NCI-H2196 treated with DMSO at 0.1 percent for 48 hours (cell line): ENCODE results near the gene CCR4.
"Not testable (repeated sequence)": the region's sequence is repeated elsewhere in the genome, so short reads cannot be mapped to it uniquely, and the experiment has no call there.

ENCODE experiments used
- DNase-seq: peaks from one replicate; lab custom pipeline; 2025; ENCODE audit not compliant: unreplicated experiment; lab: John Stamatoyannopoulos, UW

CCR4 gene

DNA sequence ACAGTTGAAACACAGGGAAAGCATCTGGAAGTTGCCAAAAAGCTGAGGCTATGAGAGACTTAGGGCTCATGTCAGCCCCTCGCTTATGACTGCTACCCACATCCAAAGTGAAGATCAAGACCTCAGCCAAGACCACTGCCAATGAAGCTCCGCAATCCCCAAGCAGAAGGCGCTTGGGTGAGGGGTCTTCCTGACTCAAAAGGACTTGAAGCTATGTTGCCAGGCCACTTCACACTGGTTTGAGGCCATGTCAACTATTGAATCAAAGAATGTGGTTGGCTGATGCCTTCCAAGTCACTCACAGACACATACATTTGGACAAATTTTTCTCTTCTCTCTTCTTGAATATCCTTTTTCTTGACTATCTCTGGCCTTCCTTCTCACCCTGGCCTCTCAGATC lies 928 bp upstream of the CCR4 start:
- DNase-seq, result no peak

DNA sequence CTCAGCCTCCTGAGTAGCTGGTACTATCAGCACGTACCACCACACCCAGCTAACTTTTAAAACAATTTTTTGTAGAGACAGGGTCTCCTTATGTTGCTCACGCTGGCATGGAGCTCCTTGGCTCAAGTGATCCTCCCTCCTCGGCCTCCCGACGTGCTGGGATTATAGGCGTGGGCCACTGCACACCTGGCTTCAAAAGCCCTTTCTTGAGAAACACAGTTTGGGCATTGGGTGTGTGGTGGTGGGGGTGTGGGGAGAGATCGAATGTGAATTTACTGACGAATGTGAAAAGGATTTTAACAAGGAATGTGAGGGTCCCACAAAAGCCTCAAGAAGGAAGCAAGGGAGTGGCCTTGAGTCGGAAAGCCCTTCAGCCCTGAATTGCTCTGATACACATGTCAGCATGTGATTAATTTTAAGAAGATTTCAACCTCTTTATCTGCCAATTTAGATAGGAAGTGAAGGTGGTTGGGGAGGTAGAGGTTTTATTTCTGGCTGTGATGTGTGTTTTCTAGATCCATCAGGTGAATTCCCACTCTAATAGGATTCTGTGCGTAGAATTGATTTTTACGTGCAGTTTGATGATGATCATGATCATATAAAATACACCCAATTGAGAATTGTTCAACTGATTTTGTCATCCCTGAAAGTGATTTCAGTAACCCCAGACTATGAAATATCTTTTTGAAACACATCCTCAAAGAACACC lies 1.1 kb downstream of the CCR4 start:
- no peak for DNase-seq

DNA sequence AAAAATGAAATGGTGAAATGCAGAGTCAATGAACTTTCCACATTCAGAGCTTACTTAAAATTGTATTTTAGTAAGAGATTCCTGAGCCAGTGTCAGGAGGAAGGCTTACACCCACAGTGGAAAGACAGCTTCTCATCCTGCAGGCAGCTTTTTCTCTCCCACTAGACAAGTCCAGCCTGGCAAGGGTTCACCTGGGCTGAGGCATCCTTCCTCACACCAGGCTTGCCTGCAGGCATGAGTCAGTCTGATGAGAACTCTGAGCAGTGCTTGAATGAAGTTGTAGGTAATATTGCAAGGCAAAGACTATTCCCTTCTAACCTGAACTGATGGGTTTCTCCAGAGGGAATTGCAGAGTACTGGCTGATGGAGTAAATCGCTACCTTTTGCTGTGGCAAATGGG lies 3.1 kb downstream of the CCR4 start:
- DNase-seq, result no peak

DNA sequence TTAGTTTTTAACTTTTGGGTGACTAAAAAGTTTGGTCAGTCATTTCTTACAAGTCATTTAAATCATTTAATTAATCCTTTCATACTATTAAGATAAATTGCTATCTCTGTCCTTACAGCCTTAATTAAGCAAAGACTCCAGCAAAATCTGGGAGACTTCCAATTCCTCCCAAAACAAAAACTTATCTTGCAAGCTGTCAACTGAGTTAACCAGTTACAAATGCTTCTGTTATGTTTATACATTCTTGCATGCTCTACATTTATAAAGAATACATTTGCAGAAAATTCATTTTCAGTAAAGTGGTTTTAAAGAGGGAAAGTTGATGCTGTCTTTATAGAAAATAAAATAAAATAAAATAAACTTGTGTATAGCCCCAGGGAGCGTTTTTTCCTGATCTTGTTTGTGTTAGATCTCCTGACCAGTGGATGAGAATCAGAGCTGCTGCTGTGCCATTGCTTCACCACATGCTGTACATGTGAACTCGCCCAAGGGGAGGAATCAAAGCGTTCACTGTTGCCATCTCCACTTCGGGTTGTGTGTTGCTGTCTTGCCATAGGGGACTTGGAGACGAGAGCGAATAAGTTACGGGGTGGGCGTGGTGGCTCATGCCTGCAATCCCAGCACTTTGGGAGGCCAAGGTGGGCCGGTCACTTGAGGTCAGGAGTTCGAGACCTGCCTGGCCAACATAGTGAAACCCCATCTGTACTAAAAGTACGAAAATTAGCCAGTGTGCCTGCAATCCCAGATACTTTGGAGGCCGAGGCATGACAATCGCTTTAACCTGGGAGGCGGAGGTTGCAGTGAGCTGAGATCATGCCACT lies 5.5 kb downstream of the CCR4 start:
- no peak for DNase-seq

DNA sequence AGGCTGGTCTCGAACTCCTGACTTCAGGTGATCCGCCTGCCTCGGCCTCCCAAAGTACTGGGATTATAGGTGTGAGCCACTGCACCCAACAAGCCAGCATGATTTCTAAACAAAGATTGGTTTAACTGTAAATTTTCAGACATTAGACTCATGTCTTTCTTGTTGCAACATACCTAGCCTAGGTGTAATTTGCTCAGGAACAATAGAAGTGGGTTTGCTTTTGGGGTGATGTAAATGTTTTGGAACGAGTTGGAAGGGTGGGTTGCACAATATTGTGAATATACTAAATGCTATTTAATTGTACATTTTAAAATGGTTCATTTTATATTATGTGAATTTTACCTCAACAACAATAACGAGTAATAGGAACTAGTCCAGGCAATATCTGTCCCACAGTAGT lies 7.1 kb downstream of the CCR4 start:
- no peak for DNase-seq

DNA sequence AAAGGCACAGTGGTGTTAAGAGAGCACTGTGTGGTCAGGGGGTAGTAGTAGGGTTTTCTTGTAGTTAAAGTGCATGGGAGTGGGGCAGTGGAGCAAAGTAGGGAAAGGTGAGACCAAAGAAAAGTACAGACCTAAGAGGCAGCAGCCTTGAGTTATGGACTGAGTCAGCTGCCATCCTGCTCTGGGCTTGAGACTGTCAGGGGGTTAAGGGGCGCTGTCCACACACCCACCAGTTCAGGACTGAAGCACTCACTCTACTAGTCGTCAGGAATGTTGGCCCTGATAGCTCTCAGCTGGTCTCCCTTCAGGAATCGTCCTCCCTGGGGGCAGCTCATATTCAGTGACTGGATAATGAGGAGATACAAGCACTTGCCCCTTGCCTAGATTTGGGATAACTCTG lies 7.9 kb downstream of the CCR4 start:
- DNase-seq, result no peak

DNA sequence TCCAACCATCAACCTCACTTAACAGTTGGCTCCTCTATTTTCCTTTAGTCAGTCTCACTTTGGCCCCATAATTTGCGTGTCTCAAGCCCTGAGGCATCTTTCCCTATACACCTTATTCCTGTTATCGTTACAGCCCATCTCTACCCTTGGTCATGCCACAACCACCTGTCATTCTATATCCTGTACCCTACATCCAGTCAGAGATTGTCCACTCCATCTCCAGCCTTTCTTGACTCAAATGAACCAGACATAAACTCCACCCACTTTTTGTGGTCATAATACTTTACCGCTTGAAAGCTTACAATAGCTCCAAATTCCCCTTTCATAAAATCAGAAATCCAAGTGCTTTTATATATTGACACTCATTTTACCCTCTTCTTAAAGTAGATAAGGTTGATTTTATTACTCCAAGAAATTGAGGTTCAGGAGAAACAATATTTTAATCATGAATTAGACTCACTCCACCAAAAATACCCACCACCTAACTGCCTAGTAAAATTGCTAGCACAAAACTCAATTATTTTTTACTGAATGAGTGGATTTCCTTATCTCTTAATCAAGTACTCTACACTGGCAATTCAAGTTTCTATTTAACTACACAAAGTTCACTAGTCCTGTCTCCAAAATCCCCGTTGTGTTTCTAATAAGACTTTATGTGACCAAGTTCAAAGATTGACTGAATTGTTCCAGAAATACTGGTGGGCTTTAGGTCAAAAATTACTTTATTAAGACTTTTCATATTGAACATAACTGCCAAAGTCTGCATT lies 9.1 kb downstream of the CCR4 start:
- DNase-seq, result no peak

DNA sequence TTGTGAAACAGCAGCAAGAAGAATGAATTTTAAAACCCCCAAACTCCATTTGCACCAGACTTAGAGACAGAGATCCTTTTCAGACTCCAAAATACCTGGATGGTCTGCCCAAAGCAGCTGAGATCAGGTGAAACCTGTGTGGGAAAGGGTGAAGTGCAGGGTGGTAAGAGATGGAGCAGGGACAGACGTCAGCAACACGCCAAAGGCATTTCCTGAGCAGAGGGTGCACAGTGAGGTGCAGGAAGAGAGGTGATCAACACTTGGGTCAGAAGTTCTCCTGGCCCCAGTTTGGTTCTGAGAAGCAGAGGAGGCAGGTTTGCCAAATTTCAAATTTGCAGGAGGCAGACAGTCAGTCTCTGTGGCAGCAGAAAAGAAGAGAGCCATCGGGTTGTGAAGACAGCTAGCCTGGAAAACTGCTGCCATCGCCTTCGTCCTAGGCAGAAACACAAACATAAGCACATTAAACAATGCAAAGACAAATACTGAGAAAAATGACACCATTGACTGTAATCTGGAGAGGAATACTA lies 9.8 kb downstream of the CCR4 start:
- DNase-seq, result no peak

DNA sequence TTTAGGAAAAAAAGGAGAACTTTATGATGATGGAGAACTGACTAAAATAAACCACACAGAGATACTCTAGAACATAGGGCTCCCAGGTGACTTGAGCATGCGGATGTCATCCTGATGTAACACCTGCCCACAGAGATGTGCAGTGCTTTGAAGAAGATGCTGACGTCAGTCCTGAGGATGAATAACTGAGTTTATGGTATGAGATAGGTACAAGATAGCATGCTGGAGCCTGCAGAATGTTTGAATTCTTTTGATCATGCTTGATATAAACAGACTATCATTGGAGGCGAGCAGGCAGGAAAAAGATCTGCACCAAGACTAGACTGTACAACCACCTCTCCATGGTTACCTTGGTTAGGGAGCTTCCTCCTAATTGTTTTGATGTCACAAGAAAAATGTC lies 12.4 kb downstream of the CCR4 start:
- no peak for DNase-seq

DNA sequence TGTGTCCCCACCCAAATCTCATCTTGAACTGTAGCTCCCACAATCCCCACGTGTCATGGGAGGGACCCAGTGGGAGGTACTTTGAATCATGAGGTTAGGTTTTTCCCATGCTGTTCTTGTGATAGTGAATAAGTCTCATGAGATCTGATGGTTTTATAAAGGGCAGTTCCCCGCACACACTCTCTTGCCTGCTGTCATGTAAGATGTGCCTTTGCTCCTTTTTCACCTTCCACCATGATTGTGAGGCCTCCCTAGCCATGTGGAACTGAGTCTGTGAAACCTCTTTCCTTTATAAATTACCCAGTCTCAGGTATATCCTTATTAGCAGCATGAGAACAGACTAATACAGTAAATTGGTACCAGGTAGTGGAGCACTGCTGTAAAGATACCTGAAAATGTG lies 13.3 kb downstream of the CCR4 start:
- DNase-seq, result not testable (repeated sequence)

DNA sequence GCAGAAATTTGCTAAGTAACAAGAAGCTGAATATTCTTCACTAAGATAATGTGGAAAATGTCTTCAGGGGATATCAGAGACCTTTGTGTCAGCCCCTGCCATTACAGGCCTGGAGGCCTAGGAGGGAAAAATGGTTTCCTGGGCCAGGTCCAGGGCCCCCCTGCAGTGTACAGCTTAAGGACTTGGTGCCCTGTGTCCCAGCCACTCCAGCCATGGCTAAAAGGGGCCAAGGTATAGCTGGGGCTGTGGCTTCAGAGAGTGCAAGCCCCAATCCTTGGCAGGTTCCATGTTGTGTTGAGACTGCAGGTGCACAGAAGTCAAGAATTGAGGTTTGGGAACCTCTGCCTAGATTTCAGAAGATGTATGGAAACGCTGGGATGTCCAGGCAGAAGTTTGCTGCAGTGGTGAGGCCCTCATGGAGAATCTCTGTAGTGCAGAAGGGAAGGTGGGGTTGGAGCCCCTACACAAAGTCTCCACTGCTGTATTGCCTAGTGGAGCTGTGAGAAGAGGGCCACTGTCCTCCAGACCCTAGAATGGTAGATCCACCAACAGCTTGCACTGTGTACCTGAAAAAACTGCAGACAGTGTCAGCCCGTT lies 14.3 kb downstream of the CCR4 start:
- not testable (repeated sequence) for DNase-seq

DNA sequence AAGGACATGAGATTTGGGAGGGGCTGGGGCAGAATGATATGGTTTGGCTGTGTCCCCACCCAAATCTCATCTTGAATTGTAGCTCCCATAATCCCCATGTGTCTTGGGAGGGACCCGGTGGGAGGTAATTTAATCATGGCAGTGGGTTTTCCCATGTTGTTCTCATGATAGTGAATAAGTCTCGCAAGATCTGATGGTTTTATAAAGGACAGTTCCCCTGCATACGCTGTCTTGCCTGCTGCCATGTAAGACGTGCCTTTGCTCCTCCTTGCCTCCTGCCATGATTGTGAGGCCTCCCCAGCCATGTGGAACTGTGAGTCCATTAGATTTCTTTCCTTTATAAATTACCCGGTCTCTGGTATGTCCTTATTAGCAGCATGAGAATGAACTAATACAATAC lies 15.2 kb downstream of the CCR4 start:
- not testable (repeated sequence) for DNase-seq

DNA sequence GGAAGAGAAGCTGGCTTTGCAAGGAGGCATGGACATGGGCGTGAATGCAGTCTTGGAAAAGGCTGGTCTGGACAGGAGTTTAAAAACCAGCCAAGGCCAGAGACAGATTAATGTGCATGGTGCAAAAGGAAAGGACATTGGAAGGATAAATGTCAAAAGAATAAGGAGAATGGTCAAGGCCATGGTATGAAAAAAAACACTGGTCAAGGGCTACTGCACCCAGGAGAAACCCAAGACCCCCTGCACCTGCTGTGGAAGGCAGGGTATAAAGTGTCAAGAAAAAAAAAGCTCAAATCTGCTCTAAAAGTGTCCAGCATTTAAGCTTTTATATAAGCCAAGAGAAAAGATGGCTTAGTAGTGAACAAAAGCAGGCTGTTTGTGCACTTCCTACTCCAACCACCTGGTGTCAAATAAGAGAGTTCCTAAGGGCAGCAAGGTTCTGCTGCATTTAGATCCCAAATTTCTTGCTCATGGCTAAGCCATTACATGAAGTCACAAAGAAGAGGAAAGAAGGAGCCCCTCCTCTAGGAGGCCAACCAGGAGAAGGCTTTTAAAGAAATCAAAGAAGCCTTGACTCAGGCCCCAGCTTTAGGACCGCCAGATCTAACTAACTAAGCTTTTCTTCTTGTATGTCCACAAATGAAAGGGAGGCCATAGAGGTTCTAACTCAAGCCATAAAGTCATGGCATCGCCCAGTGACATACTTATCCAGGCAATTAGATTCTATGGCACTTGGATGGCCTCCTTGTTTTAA lies 16.9 kb downstream of the CCR4 start:
- no peak for DNase-seq

DNA sequence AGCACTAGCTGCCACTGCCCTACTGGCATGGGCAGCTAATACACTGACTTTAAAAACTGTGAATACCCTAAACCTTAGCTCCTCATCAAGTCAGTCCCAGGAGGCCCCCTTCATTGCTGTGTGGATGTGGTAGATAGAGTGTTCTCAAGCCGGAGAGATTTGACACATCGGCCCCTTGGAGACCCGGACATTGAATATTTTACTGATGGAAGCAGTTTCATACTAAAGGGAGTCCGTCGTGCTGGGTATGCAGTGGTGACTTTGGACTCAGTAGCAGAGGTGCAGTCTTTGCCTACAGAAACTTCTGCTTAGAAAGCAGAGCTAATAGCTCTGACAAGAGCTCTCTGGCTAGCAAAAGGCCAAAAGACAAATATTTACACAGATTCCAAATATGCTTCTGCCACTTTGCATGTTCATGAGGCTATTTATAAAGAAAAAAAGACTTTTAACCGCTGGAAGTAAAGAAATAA lies 17.5 kb downstream of the CCR4 start:
- DNase-seq, result no peak

DNA sequence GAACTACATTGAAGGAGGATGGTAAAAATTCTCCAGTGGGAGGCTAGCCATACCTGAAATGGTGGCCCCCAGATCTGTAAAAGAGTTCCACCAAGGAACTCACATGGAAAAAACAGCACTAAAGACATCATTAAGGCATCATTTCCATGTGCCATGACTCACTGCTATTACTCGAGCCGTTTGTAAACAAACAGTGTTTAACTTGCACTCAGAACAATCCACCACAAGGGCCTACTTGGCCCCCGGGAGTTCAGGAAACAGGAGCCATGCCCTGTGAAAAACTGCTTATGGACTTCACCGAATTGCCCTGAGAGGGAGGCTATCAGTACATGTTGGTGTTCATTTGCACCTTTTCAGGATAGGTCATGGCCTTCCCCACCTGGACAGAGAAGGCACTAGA lies 18.2 kb downstream of the CCR4 start:
- no peak for DNase-seq

DNA sequence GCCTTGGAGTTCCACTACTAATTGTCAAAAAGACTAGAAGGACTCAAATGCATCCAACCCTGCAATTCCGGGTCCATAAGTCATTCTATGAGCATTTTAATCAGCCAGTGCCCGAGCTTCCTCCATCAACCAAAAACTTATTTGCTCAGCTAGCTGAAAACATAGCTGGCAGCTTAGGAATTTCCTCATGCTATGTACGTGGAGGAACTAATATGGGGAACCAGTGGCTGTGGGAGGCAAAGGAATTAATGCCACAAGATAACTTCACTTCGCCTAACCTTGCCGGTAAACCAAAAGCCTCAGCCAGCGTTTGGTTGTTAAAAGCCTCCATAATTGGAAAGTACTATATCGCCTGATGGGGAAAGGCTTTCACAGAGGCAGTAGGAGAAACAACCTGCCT lies 19.8 kb downstream of the CCR4 start:
- not testable (repeated sequence) for DNase-seq

DNA sequence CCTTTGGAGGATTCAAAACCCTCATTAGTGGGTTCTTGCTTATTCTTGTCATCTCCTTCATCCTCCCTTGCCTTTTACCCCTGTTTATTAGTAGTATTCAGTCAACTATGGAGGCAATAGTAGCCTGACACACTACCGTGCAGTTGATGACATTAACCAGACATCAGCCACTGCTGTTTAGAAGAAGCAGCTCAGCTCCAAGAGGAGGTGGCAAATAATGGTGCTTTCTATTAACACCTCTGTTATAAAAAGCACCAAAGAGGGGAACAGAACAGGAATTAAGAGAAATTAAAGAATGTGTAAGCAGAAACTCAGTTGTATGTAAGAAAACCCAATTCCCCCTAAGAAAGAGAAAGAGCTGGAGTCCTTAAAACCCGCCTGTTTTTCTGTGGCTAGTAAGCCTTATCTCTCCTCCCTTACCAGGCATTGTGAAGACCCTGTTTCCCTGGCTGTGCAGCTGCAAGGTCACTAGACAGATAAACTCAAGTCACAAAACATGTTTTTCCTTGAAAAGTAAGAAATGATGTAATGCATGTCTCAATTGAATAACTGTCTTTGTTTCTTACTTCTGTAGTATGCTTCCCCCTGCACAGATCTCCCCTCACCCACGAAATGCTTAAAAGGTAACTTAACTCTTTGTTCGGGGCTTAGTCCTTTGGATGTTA lies 21.2 kb downstream of the CCR4 start:
- DNase-seq, result no peak

DNA sequence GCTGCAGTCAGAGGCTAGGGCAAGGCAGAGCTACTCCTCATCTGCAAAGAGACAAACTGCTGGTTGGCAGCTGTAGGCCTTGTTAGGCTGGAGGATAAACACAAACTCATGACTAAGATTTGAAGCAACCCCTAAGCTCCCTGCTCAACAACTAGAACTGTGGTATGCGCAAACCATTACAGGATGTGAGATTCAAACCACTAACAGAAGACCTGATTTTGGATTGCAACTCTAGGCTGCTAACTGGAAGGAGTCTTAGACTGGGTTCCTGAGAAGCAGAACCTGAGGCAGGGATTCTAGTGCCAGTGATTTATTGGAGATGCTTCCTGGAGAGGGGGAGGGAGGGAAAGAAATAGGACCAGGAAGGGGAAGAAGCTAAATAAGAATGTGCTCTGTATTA lies 22.5 kb downstream of the CCR4 start:
- DNase-seq, result no peak

DNA sequence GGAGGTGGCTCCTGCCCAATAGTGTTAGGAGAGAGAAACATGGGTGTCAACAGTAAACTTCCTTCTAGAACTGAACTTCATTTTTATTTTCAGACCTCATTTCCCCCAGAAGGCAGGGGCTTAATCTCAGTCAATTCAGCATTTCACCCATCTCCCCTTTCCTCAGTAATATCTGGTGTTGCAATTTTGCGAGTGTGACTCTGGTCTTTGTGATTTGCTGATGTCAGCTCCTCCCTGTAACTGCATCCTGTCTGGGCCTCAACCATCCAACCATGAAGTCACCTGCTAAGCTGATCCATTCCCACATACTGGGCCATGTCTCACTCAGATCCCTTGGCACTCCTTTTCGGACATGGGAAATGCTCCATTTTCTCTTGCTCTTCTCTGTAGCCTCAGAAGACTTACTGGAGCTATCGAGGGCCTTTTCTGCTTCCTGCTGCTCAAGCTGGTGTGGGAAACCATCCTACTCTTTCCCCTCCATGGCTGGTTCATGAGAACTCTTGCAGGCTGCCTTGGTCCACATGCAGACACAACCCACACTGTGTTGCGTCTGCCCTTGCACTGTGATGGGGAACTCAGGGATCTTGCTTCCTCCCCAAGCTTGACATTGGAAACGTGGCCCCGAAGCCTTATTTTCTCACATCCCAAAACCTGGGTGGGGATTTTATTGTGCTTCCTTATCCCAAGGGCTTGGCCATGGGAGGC lies 24.6 kb downstream of the CCR4 start:
- DNase-seq, result no peak
